Small intestine (tissue), 7 donors: ENCODE results near the gene PODXL2. TPM values are rescaled to one million over a fixed set of nuclear protein-coding genes. Genes with fewer than 3 reads are reported as not detected.

Source experiments
- DNase-seq, 2 donors: peaks; one replicate each; pipeline versions ENCODE4 v3.0.0 to v3.0.0-alpha.2; 2013
- FAIRE-seq: peaks from 2 replicates; lab custom pipeline; 2012; peaks lifted over from hg19 to GRCh38; lab: Jason Lieb, UNC
- H3K27ac ChIP-seq, 3 donors: one replicate each; pipeline ENCODE4 v1.5.1; 2013; ENCODE audit warnings: low read length in 2 of 3, mild to moderate bottlenecking in 2 of 3, control low read depth in 1 of 3, inconsistent platforms in 1 of 3, low read depth in 1 of 3, moderate library complexity in 1 of 3
- H3K27me3 ChIP-seq, 3 donors: one replicate each; pipeline ENCODE4 v1.6.1; 2013; ENCODE audit warnings: low read length in 3 of 3, inconsistent platforms in 1 of 3; ENCODE audit not compliant: control insufficient read depth in 3 of 3, insufficient read depth in 3 of 3
- H3K36me3 ChIP-seq, 3 donors: one replicate each; pipeline ENCODE4 v1.6.1; 2013; ENCODE audit warnings: low read length in 3 of 3, inconsistent platforms in 1 of 3, low read depth in 1 of 3, mild to moderate bottlenecking in 1 of 3, moderate library complexity in 1 of 3; ENCODE audit not compliant: control insufficient read depth in 3 of 3, insufficient read depth in 2 of 3
- H3K4me1 ChIP-seq, 3 donors: one replicate each; pipeline ENCODE4 v1.6.1; 2013; ENCODE audit warnings: low read length in 2 of 3, inconsistent platforms in 1 of 3, low read depth in 1 of 3, mild to moderate bottlenecking in 1 of 3, moderate library complexity in 1 of 3; ENCODE audit not compliant: control insufficient read depth in 3 of 3, insufficient read depth in 2 of 3
- H3K4me3 ChIP-seq, 3 donors: one replicate each; pipeline ENCODE4 v1.5.1; 2013; ENCODE audit warnings: low read length in 3 of 3, control low read depth in 1 of 3, inconsistent platforms in 1 of 3, low read depth in 1 of 3, mild to moderate bottlenecking in 1 of 3, moderate library complexity in 1 of 3
- H3K9me3 ChIP-seq, 2 donors: one replicate each; pipeline ENCODE4 v1.6.1; 2013; ENCODE audit warnings: low read depth in 1 of 2, low read length in 1 of 2; ENCODE audit not compliant: control insufficient read depth in 2 of 2, insufficient read depth in 1 of 2
- WGBS, 3 donors: extraction: QIAGEN DNeasy Blood & Tissue Kit; methylation state at CpG; one replicate each; pipeline ENCODE4 v1.1.7; 2013; 5-methylcytosine and 5-hydroxymethylcytosine counted together
- polyA plus RNA-seq, 4 donors: library from polyadenylated mRNA; stranded (reverse) in 3 of 4; unstranded in 1 of 4; fragments of 200-250 nt in 3 of 4; fragments of 120-200 nt in 1 of 4; gene quantifications; one replicate each; pipeline versions ENCODE4 v1.2.1 to v1.2.3, GENCODE V29; 2013
- donor health status: healthy with polysubstance abuse.
- donor health status: control.
- donor health status: control.
- donor health status: Bipolar disorder and iron deficiency.
- donor health status: healthy.

The PODXL2 gene
- polyA plus RNA-seq, 4 donors: 1.6 to 17.0 (median 4.2) TPM

- no peak for FAIRE-seq
- no peaks in the 10 kb centered on the region for H3K9me3 ChIP-seq
- H3K4me1 ChIP-seq: no peaks in the 10 kb centered on the region
- no peak overlapping the region for H3K4me3 ChIP-seq
- peaks cover 0 to 2% (median 0%) of the 10 kb centered on the region in 3 donors for H3K27me3 ChIP-seq
- H3K36me3 ChIP-seq: peaks cover 2 to 62% (median 6%) of the 10 kb centered on the region in 3 donors
- no peak for DNase-seq
- H3K27ac ChIP-seq: no peak overlapping the region
- 96 to 97% (median 97%) methylated on average over 32 of the region's 32 CpGs for WGBS, 3 donors
Measured at GRCh38 chr3:127620637-127621375, 8.2 kb upstream of the PODXL2 start.

- 93 to 95% (median 94%) methylated on average over 11 of the region's 11 CpGs for WGBS, 3 donors
- Histone ChIP-seq H3K27ac (no peak overlapping the region), H3K9me3 (no peaks in the 10 kb centered on the region), H3K4me3 (no peak overlapping the region), H3K36me3 (peaks cover 2 to 54% (median 6%) of the 10 kb centered on the region in 3 donors), H3K27me3 (peaks cover 0 to 2% (median 0%) of the 10 kb centered on the region in 3 donors), H3K4me1 (no peaks in the 10 kb centered on the region)
- FAIRE-seq (no peak), DNase-seq (no peak)
Measured at GRCh38 chr3:127622031-127622430, 7.0 kb upstream of the PODXL2 start.

GRCh38 chr3:127622772-127623576, 6.0 kb upstream of the PODXL2 start:
- H3K9me3 ChIP-seq: no peaks in the 10 kb centered on the region
- no peak for DNase-seq
- no peak overlapping the region for H3K27ac ChIP-seq
- H3K36me3 ChIP-seq: peaks cover 2 to 44% (median 6%) of the 10 kb centered on the region in 3 donors
- 89 to 93% (median 91%) methylated on average over 8 of the region's 8 CpGs for WGBS, 3 donors
- peaks cover 0 to 6% (median 0%) of the 10 kb centered on the region in 3 donors for H3K27me3 ChIP-seq
- no peak overlapping the region for H3K4me3 ChIP-seq
- FAIRE-seq: no peak
- H3K4me1 ChIP-seq: no peaks in the 10 kb centered on the region

- no peaks in the 10 kb centered on the region for H3K4me1 ChIP-seq
- peaks cover 0 to 3% of the 10 kb centered on the region in 2 donors for H3K9me3 ChIP-seq
- H3K27ac ChIP-seq: no peak overlapping the region
- WGBS, 3 donors: 83 to 89% (median 88%) methylated on average over 5 of the region's 5 CpGs
- no peak overlapping the region for H3K4me3 ChIP-seq
- FAIRE-seq: no peak
- H3K36me3 ChIP-seq: peaks cover 2 to 33% (median 4%) of the 10 kb centered on the region in 3 donors
- H3K27me3 ChIP-seq: peaks cover 0 to 14% (median 0%) of the 10 kb centered on the region in 3 donors
- no peak for DNase-seq
Measured at GRCh38 chr3:127624063-127624462, 4.9 kb upstream of the PODXL2 start.

GRCh38 chr3:127625821-127626220, 3.2 kb upstream of the PODXL2 start:
- Histone ChIP-seq H3K27me3 (peaks cover 0 to 28% (median 0%) of the 10 kb centered on the region in 3 donors), H3K36me3 (peaks cover 0 to 20% (median under 1%) of the 10 kb centered on the region in 3 donors), H3K4me1 (peaks cover 0 to 3% (median 0%) of the 10 kb centered on the region in 3 donors), H3K4me3 (no peak overlapping the region), H3K27ac (no peak overlapping the region), H3K9me3 (peaks cover 0 to 3% of the 10 kb centered on the region in 2 donors)
- DNase-seq (no peak), FAIRE-seq (no peak)
- 42 to 48% (median 43%) methylated on average over 2 of the region's 2 CpGs for WGBS, 3 donors

GRCh38 chr3:127628426-127628787, 578 bp upstream of the PODXL2 start:
- H3K36me3 ChIP-seq: no peaks in the 10 kb centered on the region
- 67 to 73% (median 71%) methylated on average over 4 of the region's 4 CpGs for WGBS, 3 donors
- H3K27me3 ChIP-seq: peaks cover 0 to 31% (median 0%) of the 10 kb centered on the region in 3 donors
- DNase-seq (peak in 1 of 2 donors; percentile 6), FAIRE-seq (no peak)
- H3K4me1 ChIP-seq: peaks cover 0 to 3% (median 0%) of the 10 kb centered on the region in 3 donors
- no peak overlapping the region for H3K4me3 ChIP-seq
- H3K27ac ChIP-seq: no peak overlapping the region
- peaks cover 0 to 3% of the 10 kb centered on the region in 2 donors for H3K9me3 ChIP-seq

- H3K27me3 ChIP-seq: peaks cover 0 to 31% (median 0%) of the 10 kb centered on the region in 3 donors
- peaks cover 0 to 3% (median 0%) of the 10 kb centered on the region in 3 donors for H3K4me1 ChIP-seq
- peaks cover 0 to 3% of the 10 kb centered on the region in 2 donors for H3K9me3 ChIP-seq
- H3K4me3 ChIP-seq: peak overlapping the region; percentile 23 to 62 (median 38)
- no peaks in the 10 kb centered on the region for H3K36me3 ChIP-seq
- H3K27ac ChIP-seq: no peak overlapping the region
- DNase-seq (peak; percentile 21 to 62), FAIRE-seq (no peak)
- 4 to 14% (median 8%) methylated on average over 51 to 65 of the region's 65 CpGs for WGBS, 3 donors
Measured at GRCh38 chr3:127629467-127630403, 750 bp downstream of the PODXL2 start.
